CD8-positive, alpha-beta memory T cell (primary cell): Measurements from ENCODE around the gene NRN1L. TPM values are rescaled to one million over a fixed set of nuclear protein-coding genes. Genes with fewer than 3 reads are reported as not detected.

Experiments used
- CTCF ChIA-PET: fragments of 350-600 bp; sonication (Branson Sonifier 250); formaldehyde crosslinking; loops from one replicate; lab custom pipeline; 2021; ENCODE audit warnings: antibody characterized with exemption; lab: Charles Lee
- POLR2A ChIA-PET: fragments of 350-600 bp; sonication (Branson Sonifier 250); formaldehyde crosslinking; loops from one replicate; lab custom pipeline; 2021; ENCODE audit warnings: antibody characterized with exemption; lab: Charles Lee
- DNase-seq, 5 donors: peaks; one replicate each; pipeline versions ENCODE4 v3.0.0 to v3.0.0-alpha.2; 2020 to 2022; ENCODE audit warnings: mixed read lengths in 1 of 5
- H3K27ac ChIP-seq: one replicate; pipeline ENCODE4 v1.7.0; 2013; ENCODE audit warnings: low read depth, mild to moderate bottlenecking, low read length, moderate library complexity
- H3K27me3 ChIP-seq: 2 replicates; pipeline ENCODE4 v1.7.0; 2013; ENCODE audit warnings: low read length, mild to moderate bottlenecking; ENCODE audit not compliant: insufficient read depth, poor library complexity, severe bottlenecking
- H3K36me3 ChIP-seq: 2 replicates; pipeline ENCODE4 v1.7.0; 2013; ENCODE audit warnings: mild to moderate bottlenecking, low read length, moderate library complexity; ENCODE audit not compliant: insufficient read depth
- H3K4me1 ChIP-seq: 2 replicates; pipeline ENCODE4 v1.7.0; 2013; ENCODE audit warnings: mild to moderate bottlenecking, low read length, moderate library complexity; ENCODE audit not compliant: insufficient read depth
- H3K4me3 ChIP-seq: 2 replicates; pipeline ENCODE4 v1.7.0; 2013; ENCODE audit warnings: mild to moderate bottlenecking, low read length
- H3K9me3 ChIP-seq: 2 replicates; pipeline ENCODE4 v1.7.0; 2013; ENCODE audit warnings: mild to moderate bottlenecking, low read length
- H3K27ac Mint-ChIP-seq, 8 donors: one replicate each; pipeline ENCODE4 v1.8.0; 2020 to 2021; ENCODE audit warnings: mixed read lengths in 8 of 8, mild to moderate bottlenecking in 6 of 8, inconsistent platforms in 3 of 8, moderate library complexity in 3 of 8
- H3K27me3 Mint-ChIP-seq, 2 donors: one replicate each; pipeline ENCODE4 v1.8.0; 2020 to 2021; ENCODE audit warnings: mixed read lengths in 2 of 2, mild to moderate bottlenecking in 1 of 2, moderate library complexity in 1 of 2
- H3K36me3 Mint-ChIP-seq, 3 donors: one replicate each; pipeline ENCODE4 v1.8.0; 2020 to 2021; ENCODE audit warnings: mixed read lengths in 3 of 3, inconsistent platforms in 1 of 3, mild to moderate bottlenecking in 1 of 3
- H3K4me1 Mint-ChIP-seq, 3 donors: one replicate each; pipeline ENCODE4 v1.8.0; 2020 to 2021; ENCODE audit warnings: mixed read lengths in 3 of 3, inconsistent platforms in 1 of 3, mild to moderate bottlenecking in 1 of 3
- H3K4me3 Mint-ChIP-seq, 7 donors: one replicate each; pipeline ENCODE4 v1.8.0; 2020 to 2021; ENCODE audit warnings: mixed read lengths in 7 of 7, mild to moderate bottlenecking in 6 of 7, moderate library complexity in 4 of 7, inconsistent platforms in 2 of 7
- H3K9me3 Mint-ChIP-seq, 5 donors: one replicate each; pipeline ENCODE4 v1.8.0; 2020 to 2022; ENCODE audit warnings: mixed read lengths in 5 of 5, mild to moderate bottlenecking in 3 of 5, moderate library complexity in 2 of 5, inconsistent platforms in 1 of 5
- polyA plus RNA-seq: library from polyadenylated mRNA; unstranded; fragments of 300-500 nt; fragmentation: Illumina TruSeq; gene quantifications from one replicate; pipeline ENCODE4 v1.2.3, GENCODE V29; 2021
- total RNA-seq, 2 experiments: library from RNA; stranded (reverse); gene quantifications; one replicate each; pipeline ENCODE4 v1.2.3, GENCODE V29; 2021

The NRN1L gene
- total and polyA plus RNA-seq, 3 experiments from 2014 or later = 0.83 to 0.97 TPM; not detected in 1

DNA sequence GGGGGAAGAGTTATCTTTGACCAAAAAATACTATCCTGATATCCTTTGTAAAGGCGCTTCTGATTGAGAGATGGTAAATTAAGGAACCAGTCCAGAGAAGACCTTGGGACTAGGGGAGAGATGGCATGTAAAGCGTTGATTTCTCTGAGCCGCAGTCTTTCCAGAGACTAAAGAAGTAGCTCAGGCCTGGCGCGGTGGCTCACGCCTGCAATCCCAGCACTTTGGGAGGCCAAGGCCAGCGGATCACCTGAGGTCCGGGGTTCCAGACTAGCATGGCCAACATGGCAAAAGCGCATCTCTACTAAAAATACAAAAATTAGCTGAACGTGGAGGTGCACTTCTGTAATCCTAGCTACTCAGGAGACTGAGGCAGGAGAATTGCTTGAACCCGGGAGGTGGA lies 36.6 kb upstream of the NRN1L start:
- CTCF ChIA-PET = interaction anchor here (0.7 to 1.3 kb wide), 3 partner anchors 34 to 41 kb away, joined by 3 to 4 read pairs (median 3); partner anchors contain the start of genes NRN1L and TSNAXIP1
- H3K27ac ChIP-seq = peak overlapping the region; percentile 82
- H3K36me3 Mint-ChIP-seq = peaks cover 0 to 15% (median 0%) of the 10 kb centered on the region in 3 donors
- H3K27me3 ChIP-seq = no peaks in the 10 kb centered on the region
- H3K4me1 Mint-ChIP-seq = peaks cover 36 to 57% (median 44%) of the 10 kb centered on the region in 3 donors
- H3K27me3 Mint-ChIP-seq = no peaks in the 10 kb centered on the region
- POLR2A ChIA-PET = interaction anchor here (0.7 kb wide), 1 partner anchor 232 kb away, joined by 3 read pairs; no protein-coding TSS in a partner anchor
- peak overlapping the region; percentile 92 for H3K4me3 ChIP-seq
- peak overlapping the region in 3 of 8 donors; percentile 73 to 91 (median 79) for H3K27ac Mint-ChIP-seq
- H3K36me3 ChIP-seq = no peaks in the 10 kb centered on the region
- H3K4me1 ChIP-seq = peaks cover 50% of the 10 kb centered on the region
- no peak for DNase-seq
- H3K9me3 Mint-ChIP-seq = peaks cover 0 to 2% (median 0%) of the 10 kb centered on the region in 5 donors
- peak overlapping the region; percentile 72 to 98 (median 86) for H3K4me3 Mint-ChIP-seq
- no peaks in the 10 kb centered on the region for H3K9me3 ChIP-seq

DNA sequence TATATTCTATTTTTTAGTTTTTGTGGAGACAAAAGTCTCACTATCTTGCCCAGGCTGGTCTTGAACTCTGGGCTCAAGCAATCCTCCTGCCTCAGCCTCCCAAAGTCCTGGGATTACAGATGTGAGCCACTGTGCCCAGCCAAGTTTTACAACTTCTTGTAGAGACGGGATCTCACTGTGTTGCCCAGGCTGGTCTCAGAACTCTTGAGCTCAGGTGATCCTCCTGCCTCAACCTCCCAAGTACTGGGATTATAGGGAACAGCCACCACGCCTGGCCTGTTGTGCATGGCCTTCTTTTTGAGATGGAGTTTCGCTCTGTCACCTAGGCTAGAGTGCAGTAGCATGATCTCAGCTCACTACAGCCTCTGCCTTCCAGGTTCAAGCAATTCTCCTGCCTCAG lies 31.0 kb upstream of the NRN1L start:
- H3K27ac ChIP-seq = no peak overlapping the region
- Mint-ChIP-seq H3K4me1 (peaks cover 28 to 54% (median 33%) of the 10 kb centered on the region in 3 donors), H3K36me3 (peaks cover 0 to 11% (median 2%) of the 10 kb centered on the region in 3 donors), H3K27me3 (no peaks in the 10 kb centered on the region), H3K27ac (no peak overlapping the region), H3K4me3 (no peak overlapping the region), H3K9me3 (peaks cover 0 to 2% (median 0%) of the 10 kb centered on the region in 5 donors)
- ChIA-PET CTCF (no interaction called here), POLR2A (no interaction called here)
- H3K36me3 ChIP-seq = no peaks in the 10 kb centered on the region
- no peak for DNase-seq
- no peaks in the 10 kb centered on the region for H3K9me3 ChIP-seq
- no peaks in the 10 kb centered on the region for H3K27me3 ChIP-seq
- H3K4me3 ChIP-seq = no peak overlapping the region
- peaks cover 21% of the 10 kb centered on the region for H3K4me1 ChIP-seq

GRCh38 chr16:67855789-67856188 lies 28.9 kb upstream of the NRN1L start:
- Mint-ChIP-seq H3K27me3 (no peaks in the 10 kb centered on the region), H3K9me3 (no peaks in the 10 kb centered on the region), H3K36me3 (peaks cover 0 to 15% (median 2%) of the 10 kb centered on the region in 3 donors), H3K27ac (peak overlapping the region in 2 of 8 donors; percentile 23 to 62), H3K4me1 (peaks cover 25 to 53% (median 31%) of the 10 kb centered on the region in 3 donors), H3K4me3 (no peak overlapping the region)
- no peaks in the 10 kb centered on the region for H3K9me3 ChIP-seq
- H3K36me3 ChIP-seq = no peaks in the 10 kb centered on the region
- ChIA-PET CTCF (no interaction called here), POLR2A (interaction anchor here (0.7 kb wide), 1 partner anchor 10 kb away, joined by 4 read pairs; no protein-coding TSS in a partner anchor)
- H3K27me3 ChIP-seq = no peaks in the 10 kb centered on the region
- H3K4me1 ChIP-seq = peaks cover 18% of the 10 kb centered on the region
- no peak for DNase-seq
- no peak overlapping the region for H3K4me3 ChIP-seq
- H3K27ac ChIP-seq = no peak overlapping the region

DNA sequence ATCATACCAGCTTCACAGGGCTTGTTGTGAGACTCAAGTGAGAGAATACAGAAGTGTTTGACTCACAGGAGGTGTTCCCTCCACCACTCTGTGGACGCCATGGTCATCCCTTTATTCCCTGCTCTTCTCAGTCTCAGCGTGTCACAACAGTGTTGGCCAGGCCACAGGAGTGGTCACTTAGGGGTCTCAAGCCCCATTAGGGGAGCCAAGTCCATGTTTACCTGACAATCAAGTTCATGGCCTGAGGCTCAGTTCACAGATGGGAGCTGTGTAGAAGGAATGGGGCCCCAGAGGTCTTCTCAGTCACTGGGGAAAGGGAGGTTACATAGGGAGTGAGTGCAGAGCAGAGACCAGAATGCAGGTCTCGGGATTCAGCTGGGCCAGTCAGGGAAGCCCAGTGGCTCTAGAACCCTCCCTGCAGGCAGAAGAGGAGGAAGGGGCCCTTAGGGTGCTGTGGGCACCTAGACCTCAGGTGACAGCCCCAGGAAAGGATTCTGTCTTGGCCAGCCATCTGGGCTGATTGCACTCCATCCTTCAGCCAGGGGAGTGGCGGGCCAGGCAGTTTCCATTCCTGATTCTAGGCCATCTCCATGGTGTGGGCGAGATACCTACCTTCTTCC lies 27.6 kb upstream of the NRN1L start:
- DNase-seq = no peak
- Histone ChIP-seq H3K9me3 (no peaks in the 10 kb centered on the region), H3K4me3 (no peak overlapping the region), H3K27ac (peak overlapping the region; percentile 61), H3K4me1 (peaks cover 18% of the 10 kb centered on the region), H3K27me3 (no peaks in the 10 kb centered on the region), H3K36me3 (no peaks in the 10 kb centered on the region)
- Mint-ChIP-seq H3K36me3 (peaks cover 0 to 22% (median 2%) of the 10 kb centered on the region in 3 donors), H3K9me3 (no peaks in the 10 kb centered on the region), H3K27ac (peak overlapping the region in 7 of 8 donors; percentile 15 to 93 (median 77)), H3K4me3 (peak overlapping the region in 1 of 7 donors; percentile 15), H3K27me3 (no peaks in the 10 kb centered on the region), H3K4me1 (peaks cover 28 to 51% (median 38%) of the 10 kb centered on the region in 3 donors)
- ChIA-PET CTCF (interaction anchor here (0.9 to 1.6 kb wide), 2 partner anchors 27 to 29 kb away, joined by 3 to 5 read pairs; no protein-coding TSS in a partner anchor), POLR2A (no interaction called here)

GRCh38 chr16:67857547-67858233 lies 27.0 kb upstream of the NRN1L start:
- Histone ChIP-seq H3K4me1 (peaks cover 18% of the 10 kb centered on the region), H3K27ac (peak overlapping the region; percentile 61), H3K27me3 (no peaks in the 10 kb centered on the region), H3K4me3 (no peak overlapping the region), H3K36me3 (no peaks in the 10 kb centered on the region), H3K9me3 (no peaks in the 10 kb centered on the region)
- Mint-ChIP-seq H3K27ac (peak overlapping the region; percentile 15 to 95 (median 88)), H3K27me3 (no peaks in the 10 kb centered on the region), H3K4me3 (peak overlapping the region in 3 of 7 donors; percentile 24 to 48 (median 44)), H3K9me3 (no peaks in the 10 kb centered on the region), H3K36me3 (peaks cover 0 to 22% (median 2%) of the 10 kb centered on the region in 3 donors), H3K4me1 (peaks cover 28 to 51% (median 38%) of the 10 kb centered on the region in 3 donors)
- POLR2A ChIA-PET = no interaction called here
- DNase-seq = peak in 3 of 5 donors; percentile 29 to 61 (median 35)
- CTCF ChIA-PET = interaction anchor here (0.9 to 1.6 kb wide), 2 partner anchors 26 to 29 kb away, joined by 3 to 5 read pairs; no protein-coding TSS in a partner anchor

- H3K4me3 Mint-ChIP-seq = peak overlapping the region in 1 of 7 donors; percentile 24
- Histone ChIP-seq H3K36me3 (no peaks in the 10 kb centered on the region), H3K4me1 (peaks cover 18% of the 10 kb centered on the region), H3K4me3 (no peak overlapping the region), H3K27me3 (no peaks in the 10 kb centered on the region), H3K27ac (peak overlapping the region; percentile 61), H3K9me3 (no peaks in the 10 kb centered on the region)
- peak overlapping the region; percentile 15 to 95 (median 90) for H3K27ac Mint-ChIP-seq
- H3K9me3 Mint-ChIP-seq = no peaks in the 10 kb centered on the region
- CTCF ChIA-PET = interaction anchor here (0.6 kb wide), 1 partner anchor 25 kb away, joined by 3 read pairs; no protein-coding TSS in a partner anchor
- POLR2A ChIA-PET = no interaction called here
- DNase-seq = no peak
- peaks cover 28 to 51% (median 38%) of the 10 kb centered on the region in 3 donors for H3K4me1 Mint-ChIP-seq
- peaks cover 0 to 23% (median 2%) of the 10 kb centered on the region in 3 donors for H3K36me3 Mint-ChIP-seq
- H3K27me3 Mint-ChIP-seq = no peaks in the 10 kb centered on the region
These were observed 26.2 kb upstream of the NRN1L start for GRCh38 chr16:67858500-67858899.

GRCh38 chr16:67860589-67861398 lies 23.9 kb upstream of the NRN1L start:
- H3K9me3 Mint-ChIP-seq = no peaks in the 10 kb centered on the region
- no peaks in the 10 kb centered on the region for H3K9me3 ChIP-seq
- H3K27me3 ChIP-seq = no peaks in the 10 kb centered on the region
- no peak for DNase-seq
- no peak overlapping the region for H3K4me3 Mint-ChIP-seq
- no peak overlapping the region for H3K27ac ChIP-seq
- ChIA-PET POLR2A (no interaction called here), CTCF (interaction anchor here (1.0 to 3.0 kb wide), 3 partner anchors 13 to 180 kb away, joined by 3 to 16 read pairs (median 4); no protein-coding TSS in a partner anchor)
- H3K4me1 ChIP-seq = peaks cover 18% of the 10 kb centered on the region
- H3K36me3 Mint-ChIP-seq = peaks cover 0 to 28% (median 0%) of the 10 kb centered on the region in 3 donors
- H3K4me1 Mint-ChIP-seq = peaks cover 25 to 34% (median 29%) of the 10 kb centered on the region in 3 donors
- peak overlapping the region in 2 of 8 donors; percentile 4 to 77 for H3K27ac Mint-ChIP-seq
- no peaks in the 10 kb centered on the region for H3K27me3 Mint-ChIP-seq
- H3K4me3 ChIP-seq = no peak overlapping the region
- H3K36me3 ChIP-seq = no peaks in the 10 kb centered on the region
